Left hindlimb (tissue), 1 donor: Measurements from ENCODE around the gene ZCCHC2.

Experiments used
- DNase-seq: peaks from one replicate; pipeline ENCODE4 v3.0.0-alpha.2; 2018

ZCCHC2 gene

GRCh38 chr18:62539284-62540165 is 16.7 kb downstream of the ZCCHC2 start:
- DNase-seq: no peak

DNA sequence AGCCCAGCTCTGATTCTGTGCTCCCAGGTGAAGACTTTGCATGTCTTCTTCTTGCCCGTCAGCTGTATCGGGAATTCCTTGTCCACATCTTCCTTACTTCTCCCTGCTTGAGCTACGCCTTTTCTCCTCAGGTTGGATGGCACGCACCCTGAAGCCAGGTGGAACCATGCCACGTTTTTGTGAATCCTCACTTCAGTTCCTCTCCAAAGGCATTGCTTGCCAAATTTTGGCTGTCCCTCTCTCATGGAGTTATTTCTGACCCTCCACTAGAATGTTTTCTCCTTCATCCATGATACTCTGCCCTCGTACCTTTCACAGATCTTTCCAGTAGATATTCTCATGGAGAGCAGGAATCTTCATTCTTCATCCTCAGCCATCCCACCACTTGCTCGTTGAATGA is 20.2 kb downstream of the ZCCHC2 start:
- DNase-seq: no peak

DNA sequence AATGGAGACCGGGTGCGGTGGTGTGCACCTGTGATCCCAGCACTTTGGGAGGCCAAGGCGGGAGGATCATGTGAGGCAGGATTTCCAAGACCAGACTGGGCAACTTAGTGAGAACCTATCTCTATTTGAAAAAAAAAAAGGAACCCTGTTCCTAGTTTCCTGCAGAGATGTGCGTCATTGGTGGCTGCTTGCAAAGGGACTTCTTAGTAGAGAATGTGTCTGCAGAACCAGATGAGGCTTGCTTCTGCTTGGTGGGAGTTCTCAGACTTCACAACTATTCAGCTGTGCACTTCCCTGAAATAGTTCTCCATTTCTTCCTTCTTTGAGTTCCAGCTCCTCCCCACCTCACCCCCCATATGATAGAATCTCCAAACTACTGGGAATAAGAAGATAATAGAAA is 22.3 kb downstream of the ZCCHC2 start:
- no peak for DNase-seq

- no peak for DNase-seq
Observed at GRCh38 chr18:62549755-62550154, 26.9 kb downstream of the ZCCHC2 start.

GRCh38 chr18:62550746-62551145 is 27.9 kb downstream of the ZCCHC2 start:
- no peak for DNase-seq

DNA sequence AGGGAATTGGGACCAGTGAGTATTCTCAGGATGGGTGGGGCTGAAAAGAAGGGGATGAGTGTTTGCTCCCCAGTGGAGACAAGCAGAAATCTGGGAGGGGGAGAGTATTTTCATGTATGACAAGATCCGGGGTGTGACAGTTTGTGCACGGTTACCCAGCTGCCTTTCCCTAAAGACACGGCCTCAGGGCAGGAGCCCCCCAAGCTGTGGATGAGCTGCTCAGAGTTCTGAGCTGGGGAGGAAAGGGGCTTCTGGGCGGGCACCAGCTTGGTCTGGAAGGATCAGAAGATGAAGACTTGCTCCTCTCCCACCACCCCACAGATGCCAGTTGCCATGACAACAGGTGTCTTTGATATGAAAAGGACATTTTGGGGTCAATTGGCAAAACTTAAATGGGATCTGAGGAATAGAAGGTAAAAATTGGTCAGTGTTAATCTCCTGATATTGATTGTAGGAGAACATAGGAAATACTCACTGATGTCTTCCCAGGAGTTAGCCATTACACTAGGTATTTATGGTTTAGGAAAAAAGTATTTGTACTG is 29.2 kb downstream of the ZCCHC2 start:
- no peak for DNase-seq

DNA sequence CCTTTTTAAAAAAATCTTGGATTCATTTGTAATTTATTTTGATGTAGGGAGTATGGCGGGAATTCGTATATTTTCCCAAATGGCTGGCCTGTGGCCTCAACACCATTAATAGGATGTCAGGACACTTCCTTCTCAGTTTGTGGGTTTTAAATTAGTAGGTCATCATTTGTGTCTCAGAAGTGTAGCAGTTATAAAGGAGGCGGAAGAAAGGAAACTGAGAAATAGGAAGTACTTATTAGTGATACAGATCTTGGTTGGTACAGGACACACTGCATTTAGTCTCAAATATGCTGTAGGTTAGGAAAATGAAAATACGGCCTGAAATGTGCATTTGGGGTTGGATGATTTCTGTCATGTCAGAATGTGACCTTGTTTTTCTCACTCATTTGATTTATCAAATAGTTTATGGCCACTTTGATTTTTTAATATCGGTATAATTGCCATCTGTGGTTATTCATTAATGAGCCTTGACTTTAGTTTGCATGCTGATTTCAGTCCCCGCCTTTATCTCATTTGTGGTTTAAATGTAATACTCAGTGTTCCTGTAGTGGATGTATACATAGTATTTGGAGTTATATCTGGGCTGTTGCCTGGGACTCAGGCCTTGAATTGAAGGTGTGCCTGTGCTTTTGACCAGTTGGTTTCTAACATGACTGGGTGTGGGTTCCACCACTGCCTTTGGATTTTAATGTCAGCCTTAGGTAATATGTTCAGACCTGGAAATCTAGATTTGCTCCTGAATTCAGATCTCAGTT is 31.4 kb downstream of the ZCCHC2 start:
- no peak for DNase-seq

GRCh38 chr18:62555135-62555534 is 32.3 kb downstream of the ZCCHC2 start:
- DNase-seq: no peak

DNA sequence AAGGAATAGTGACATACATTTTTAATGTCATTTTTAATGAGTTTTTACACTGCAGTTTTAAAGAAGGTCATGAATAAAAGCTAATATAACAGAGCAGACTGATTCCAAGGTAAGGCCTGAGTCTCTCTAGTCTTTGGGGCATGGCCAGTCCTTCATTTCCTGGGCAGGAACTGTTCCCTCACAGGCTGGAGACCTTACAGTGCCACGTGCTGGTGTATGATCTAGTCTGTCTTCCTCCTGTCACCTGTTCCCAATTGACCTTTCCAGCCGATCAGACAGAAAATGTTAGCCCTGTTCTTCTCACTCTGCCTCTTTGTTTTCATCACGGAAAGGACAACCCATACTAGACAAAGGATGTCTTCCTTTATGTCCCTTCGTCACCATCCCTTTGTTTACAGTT is 33.6 kb downstream of the ZCCHC2 start:
- no peak for DNase-seq

DNA sequence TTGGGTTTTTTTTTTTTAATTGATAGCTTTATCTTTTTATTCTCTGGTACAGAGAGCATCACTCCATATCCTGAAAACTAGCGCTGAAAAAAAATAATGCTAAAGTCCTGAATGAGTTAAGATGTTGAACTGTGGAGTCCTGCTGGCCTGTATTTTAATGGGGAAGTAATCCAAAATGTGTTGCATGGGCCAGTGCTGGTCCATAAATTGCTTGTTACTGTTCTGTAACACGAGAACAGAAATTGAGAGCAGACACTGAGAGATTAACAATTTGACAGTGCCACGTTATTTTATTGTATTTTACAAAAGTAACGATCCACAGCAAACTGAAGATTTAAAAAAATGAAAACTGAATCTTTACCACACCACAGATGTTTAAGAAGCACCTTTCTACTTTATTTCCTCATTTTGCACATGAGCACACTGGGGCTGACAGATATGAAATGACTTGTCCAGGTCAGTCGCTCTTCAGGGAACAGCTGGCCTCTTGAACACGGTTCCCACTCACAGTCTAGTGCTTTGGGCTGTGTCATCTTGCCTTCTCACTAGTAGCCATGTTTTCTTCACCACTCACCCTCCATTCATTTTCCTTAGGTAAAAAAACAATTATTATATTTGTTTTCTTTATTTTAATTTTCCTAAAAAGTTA is 35.3 kb downstream of the ZCCHC2 start:
- DNase-seq: no peak

GRCh38 chr18:62564044-62564443 is 41.2 kb downstream of the ZCCHC2 start:
- no peak for DNase-seq

- no peak for DNase-seq
Observed at GRCh38 chr18:62566199-62566598, 43.4 kb downstream of the ZCCHC2 start.

DNA sequence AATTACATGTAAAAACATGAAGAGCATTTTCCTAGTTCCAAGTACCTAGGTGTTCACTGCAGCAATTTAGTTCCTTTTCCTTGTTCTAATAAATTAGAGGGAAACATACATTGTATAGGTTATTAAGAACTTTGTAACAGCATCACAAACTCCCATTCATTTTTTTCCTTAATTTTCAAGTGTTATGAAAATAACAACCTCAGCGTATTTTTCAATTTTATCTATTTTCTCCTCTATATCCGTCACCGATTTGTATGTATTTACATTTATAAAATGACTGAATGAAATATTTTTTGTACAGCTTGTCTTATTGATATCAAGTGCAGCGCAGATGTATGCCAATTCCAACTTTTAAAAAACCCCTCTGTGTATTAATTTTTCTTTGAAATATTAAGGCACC is 44.0 kb downstream of the ZCCHC2 start:
- no peak for DNase-seq

GRCh38 chr18:62569081-62569655 is 46.3 kb downstream of the ZCCHC2 start:
- no peak for DNase-seq

DNA sequence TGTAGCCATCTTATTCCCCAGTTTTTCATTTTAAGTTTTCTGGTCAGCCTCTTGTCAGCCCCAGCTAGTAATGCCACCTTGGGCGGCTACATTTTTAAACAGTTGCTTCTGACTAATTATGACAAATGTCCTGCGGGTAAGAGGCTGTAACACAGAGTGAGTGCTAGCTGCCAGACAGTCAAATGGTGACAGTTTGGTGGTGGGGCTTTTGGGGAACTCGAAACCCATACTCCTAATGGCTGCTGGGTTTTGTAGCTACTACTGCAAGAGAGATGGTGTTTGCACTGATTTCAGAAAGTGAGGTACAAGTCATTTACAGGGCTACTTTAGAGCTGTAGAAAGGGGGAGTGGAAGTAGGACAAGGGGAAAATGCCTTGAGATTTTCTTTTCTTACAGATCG is 48.2 kb downstream of the ZCCHC2 start:
- no peak for DNase-seq

DNA sequence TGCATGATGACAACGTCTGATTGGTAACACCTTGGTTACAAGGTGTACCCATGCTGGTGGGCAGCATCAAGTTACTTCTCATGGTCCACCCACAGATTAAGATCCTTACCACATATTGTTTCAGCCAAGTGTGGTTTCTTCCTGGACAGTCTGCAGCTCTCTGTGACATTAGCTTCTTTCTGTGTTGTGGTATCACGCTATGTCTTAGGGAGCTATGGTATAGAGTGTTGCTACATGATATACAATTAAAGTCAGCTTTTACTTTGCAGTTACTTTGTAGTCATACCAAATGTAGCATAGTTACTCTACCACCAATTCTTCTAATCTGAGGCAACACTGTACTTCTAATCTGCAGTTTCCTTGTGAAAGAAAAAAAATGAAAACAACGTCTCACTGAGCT is 48.8 kb downstream of the ZCCHC2 start:
- no peak for DNase-seq

- DNase-seq: no peak
Observed at GRCh38 chr18:62572456-62572855, 49.6 kb downstream of the ZCCHC2 start.

GRCh38 chr18:62574776-62575175 is 52.0 kb downstream of the ZCCHC2 start:
- DNase-seq: no peak

GRCh38 chr18:62576271-62576670 is 53.4 kb downstream of the ZCCHC2 start:
- no peak for DNase-seq

GRCh38 chr18:62576845-62577512 is 54.2 kb downstream of the ZCCHC2 start:
- DNase-seq: no peak

GRCh38 chr18:62577765-62578164 is 54.9 kb downstream of the ZCCHC2 start:
- DNase-seq: no peak

- DNase-seq: no peak
Observed at GRCh38 chr18:62578980-62579511, 56.2 kb downstream of the ZCCHC2 start.
